OCI-LY3 (cell line): ENCODE results near the gene CTNNA1.
"Not testable (repeated sequence)": the region's sequence is repeated elsewhere in the genome, so short reads cannot be mapped to it uniquely, and the experiment has no call there.

ENCODE experiments used
- H2AFZ ChIP-seq: fragments of 200-600, 300-600 bp; shearing (Covaris generic); 2 replicates; pipeline ENCODE4 v1.6.0; 2014; ENCODE audit warnings: antibody characterized with exemption, low read depth, low read length
- H3K27ac ChIP-seq: fragments of 200-600, 300-600 bp; sonication (generic); 2 replicates; pipeline ENCODE4 v1.5.1; 2014; ENCODE audit warnings: mild to moderate bottlenecking, low read length, moderate library complexity, mixed read lengths
- H3K27me3 ChIP-seq: fragments of 200-600, 300-600 bp; sonication (generic); 2 replicates; pipeline ENCODE4 v1.6.1; 2014; ENCODE audit warnings: low read depth, low read length, mixed read lengths
- H3K36me3 ChIP-seq: fragments of 200-600, 300-600 bp; sonication (generic); replicated peaks from 2 replicates; pipeline ENCODE3; 2014; ENCODE audit warnings: low read depth, low read length, mixed read lengths
- H3K4me1 ChIP-seq: fragments of 300-600, 200-600 bp; sonication (generic); 2 replicates; pipeline ENCODE4 v1.6.1; 2014; ENCODE audit warnings: low read length, mixed read lengths
- H3K4me2 ChIP-seq: fragments of 200-600, 300-600 bp; sonication (generic); 2 replicates; pipeline ENCODE4 v1.6.1; 2014; ENCODE audit warnings: low read length, mixed read lengths
- H3K4me3 ChIP-seq: fragments of 300-600, 200-600 bp; sonication (generic); 2 replicates; pipeline ENCODE4 v1.5.1; 2014; ENCODE audit warnings: antibody characterized with exemption, mild to moderate bottlenecking, low read length, moderate library complexity
- H3K79me2 ChIP-seq: fragments of 300-600, 200-600 bp; shearing (Covaris generic); 2 replicates; pipeline ENCODE4 v1.6.1; 2014; ENCODE audit warnings: mild to moderate bottlenecking, low read length, mixed read lengths
- H3K9ac ChIP-seq: fragments of 300-600, 200-600 bp; shearing (Covaris generic); 2 replicates; pipeline ENCODE4 v1.6.0; 2014; ENCODE audit warnings: mild to moderate bottlenecking, low read length, moderate library complexity
- H3K9me3 ChIP-seq: fragments of 200-600, 300-600 bp; shearing (Covaris generic); 2 replicates; pipeline ENCODE4 v1.6.1; 2014; ENCODE audit warnings: low read length, mixed read lengths; ENCODE audit not compliant: insufficient read depth
- H4K20me1 ChIP-seq: fragments of 200-600, 300-600 bp; sonication (generic); 2 replicates; pipeline ENCODE4 v1.6.1; 2016; ENCODE audit warnings: low read length, mixed read lengths; ENCODE audit not compliant: insufficient read depth
- EZH2phosphoT487 ChIP-seq: fragments of 200-600 bp; shearing (Covaris generic); IDR thresholded peaks from 2 replicates; pipeline ENCODE4 v1.6.1; 2018; ENCODE audit warnings: antibody characterized with exemption, mixed run types, low read depth
- TF ChIP-seq, protein P1 (sequence below): fragments of 200-600, 300-600 bp; sonication (generic); IDR thresholded peaks from 2 replicates; pipeline ENCODE4 v1.5.1; 2014; ENCODE audit warnings: antibody characterized with exemption, low read length, low read depth

The CTNNA1 gene

DNA sequence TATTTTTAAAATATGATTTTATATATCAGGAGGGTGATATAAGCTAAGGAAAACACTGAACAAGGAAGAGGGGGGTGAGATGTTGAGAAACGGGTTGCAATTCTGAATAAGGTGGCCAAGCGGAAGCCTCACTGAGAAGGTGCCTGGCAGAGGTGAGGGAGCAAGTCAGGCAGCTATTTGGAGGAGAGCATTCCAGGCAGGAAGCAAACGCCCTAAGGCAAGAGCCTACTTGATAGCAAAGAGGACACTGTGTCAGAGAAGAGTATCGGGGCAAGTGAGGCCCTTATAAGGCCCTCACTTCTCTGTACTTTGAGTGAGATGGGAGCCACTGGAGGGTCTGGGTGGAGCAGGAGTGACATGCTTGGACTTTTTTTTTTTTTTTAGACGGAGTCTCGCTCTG is 8.0 kb upstream of the CTNNA1 start:
- Histone ChIP-seq H3K4me1 (peaks cover 21% of the 10 kb centered on the region), H4K20me1 (no peaks in the 10 kb centered on the region), H3K27me3 (no peaks in the 10 kb centered on the region), H3K79me2 (no peaks in the 10 kb centered on the region), H3K4me2 (no peak overlapping the region), H3K36me3 (no peaks in the 10 kb centered on the region), H3K4me3 (no peak overlapping the region), H3K27ac (no peak overlapping the region), H2AFZ (no peak overlapping the region), H3K9me3 (no peaks in the 10 kb centered on the region), H3K9ac (no peak overlapping the region)
- no peak for TF ChIP-seq EZH2phosphoT487
- TF ChIP-seq, protein P1, sequence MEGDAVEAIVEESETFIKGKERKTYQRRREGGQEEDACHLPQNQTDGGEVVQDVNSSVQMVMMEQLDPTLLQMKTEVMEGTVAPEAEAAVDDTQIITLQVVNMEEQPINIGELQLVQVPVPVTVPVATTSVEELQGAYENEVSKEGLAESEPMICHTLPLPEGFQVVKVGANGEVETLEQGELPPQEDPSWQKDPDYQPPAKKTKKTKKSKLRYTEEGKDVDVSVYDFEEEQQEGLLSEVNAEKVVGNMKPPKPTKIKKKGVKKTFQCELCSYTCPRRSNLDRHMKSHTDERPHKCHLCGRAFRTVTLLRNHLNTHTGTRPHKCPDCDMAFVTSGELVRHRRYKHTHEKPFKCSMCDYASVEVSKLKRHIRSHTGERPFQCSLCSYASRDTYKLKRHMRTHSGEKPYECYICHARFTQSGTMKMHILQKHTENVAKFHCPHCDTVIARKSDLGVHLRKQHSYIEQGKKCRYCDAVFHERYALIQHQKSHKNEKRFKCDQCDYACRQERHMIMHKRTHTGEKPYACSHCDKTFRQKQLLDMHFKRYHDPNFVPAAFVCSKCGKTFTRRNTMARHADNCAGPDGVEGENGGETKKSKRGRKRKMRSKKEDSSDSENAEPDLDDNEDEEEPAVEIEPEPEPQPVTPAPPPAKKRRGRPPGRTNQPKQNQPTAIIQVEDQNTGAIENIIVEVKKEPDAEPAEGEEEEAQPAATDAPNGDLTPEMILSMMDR = no peak

DNA sequence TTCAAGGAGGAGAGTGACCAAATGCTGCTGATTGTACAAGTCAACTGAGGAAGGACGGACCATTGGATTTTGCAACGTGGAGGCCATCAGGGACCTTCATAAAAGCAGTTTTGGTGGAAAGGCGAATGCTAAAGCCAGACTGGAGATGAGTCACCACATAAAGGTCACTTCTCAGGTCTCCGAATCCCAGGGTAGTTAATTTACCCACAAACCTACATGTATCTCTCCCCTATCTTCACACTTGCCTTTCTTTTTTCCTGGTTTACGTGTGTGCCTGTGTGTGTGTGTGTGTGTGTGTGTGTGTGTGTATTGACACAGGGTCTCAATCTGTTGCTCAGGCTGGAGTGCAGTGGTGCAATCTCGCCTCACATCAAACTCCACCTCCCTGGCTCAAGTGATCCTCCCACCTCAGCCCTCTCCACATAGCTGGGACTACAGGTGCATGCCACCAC is 4.6 kb upstream of the CTNNA1 start:
- Histone ChIP-seq H3K79me2 (peaks cover under 1% of the 10 kb centered on the region), H3K27ac (no peak overlapping the region), H3K4me2 (no peak overlapping the region), H3K27me3 (no peaks in the 10 kb centered on the region), H3K4me1 (peaks cover 4% of the 10 kb centered on the region), H3K9ac (no peak overlapping the region), H4K20me1 (no peaks in the 10 kb centered on the region), H3K36me3 (no peaks in the 10 kb centered on the region), H2AFZ (no peak overlapping the region), H3K9me3 (no peaks in the 10 kb centered on the region), H3K4me3 (no peak overlapping the region)
- no peak for TF ChIP-seq EZH2phosphoT487
- TF ChIP-seq, protein P1 = no peak

DNA sequence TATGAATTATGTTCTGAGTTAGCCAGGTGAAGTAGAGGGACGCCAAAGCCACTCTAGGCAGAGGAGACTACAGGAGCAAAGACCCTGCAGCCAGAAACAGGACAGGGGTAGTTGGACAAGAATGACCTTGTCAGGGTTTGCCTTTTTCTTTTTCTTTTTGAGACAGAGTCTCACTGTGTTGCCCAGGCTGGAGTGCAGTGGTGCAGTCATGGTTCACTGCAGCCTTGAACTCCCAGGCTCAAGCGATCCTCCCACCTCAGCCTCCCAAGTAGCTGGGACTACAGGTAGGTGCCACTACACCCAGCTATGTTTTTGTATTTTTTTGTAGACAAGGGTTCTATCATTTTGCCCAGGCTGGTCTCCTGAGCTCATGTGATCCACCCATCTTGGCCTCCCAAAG is 1.9 kb upstream of the CTNNA1 start:
- H3K27ac ChIP-seq, H4K20me1 ChIP-seq, H3K27me3 ChIP-seq, H3K9me3 ChIP-seq, H3K9ac ChIP-seq, H2AFZ ChIP-seq, H3K4me2 ChIP-seq, H3K36me3 ChIP-seq, H3K4me3 ChIP-seq: not testable (repeated sequence)
- peaks cover 18% of the 10 kb centered on the region for H3K79me2 ChIP-seq
- peaks cover 15% of the 10 kb centered on the region for H3K4me1 ChIP-seq

DNA sequence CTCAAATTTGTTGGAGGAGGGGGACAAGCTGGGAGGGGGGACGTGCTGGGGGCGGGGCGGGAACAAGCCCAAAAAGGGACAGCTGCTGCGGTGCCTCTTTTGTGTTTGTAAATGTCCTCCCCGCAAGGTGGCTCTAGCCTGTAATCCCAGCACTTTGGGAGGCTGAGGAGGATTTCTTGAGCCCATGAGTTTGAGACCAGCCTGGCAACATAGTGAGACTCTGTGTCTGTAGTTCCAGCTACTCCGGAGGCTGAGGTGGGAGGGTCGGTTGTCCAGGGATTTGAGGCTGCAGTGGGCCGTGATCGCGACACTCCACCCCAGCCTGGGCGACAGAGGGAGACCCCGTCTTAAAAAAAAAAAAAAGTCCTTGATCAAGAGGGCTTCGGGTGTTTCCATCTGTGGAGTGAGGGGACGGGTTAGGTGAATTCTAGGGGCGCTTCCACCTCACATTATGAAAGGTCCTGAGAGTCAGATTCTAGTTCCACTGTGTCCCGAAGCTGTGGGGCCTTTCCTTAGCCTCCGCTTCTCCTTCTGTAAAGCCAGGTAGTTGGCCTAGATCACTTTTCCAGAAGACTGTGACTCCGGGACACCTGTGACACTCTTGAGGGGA is 779 bp upstream of the CTNNA1 start:
- TF ChIP-seq EZH2phosphoT487 = no peak
- TF ChIP-seq, protein P1 = no peak
- H3K4me1 ChIP-seq = peaks cover 15% of the 10 kb centered on the region
- H3K9ac ChIP-seq = peak overlapping the region; percentile 84
- H3K9me3 ChIP-seq = no peaks in the 10 kb centered on the region
- H3K4me2 ChIP-seq = peak overlapping the region; percentile 97
- peaks cover 4% of the 10 kb centered on the region for H4K20me1 ChIP-seq
- H2AFZ ChIP-seq = peak overlapping the region; percentile 97; the same call in 1 of the 2 replicates
- H3K27ac ChIP-seq = 0 out of 2 replicates have a peak overlapping the region, but pooled peaks have one; percentile 30
- H3K79me2 ChIP-seq = peaks cover 24% of the 10 kb centered on the region
- H3K4me3 ChIP-seq = peak overlapping the region; percentile 96
- no peaks in the 10 kb centered on the region for H3K36me3 ChIP-seq
- no peaks in the 10 kb centered on the region for H3K27me3 ChIP-seq
